Measurements from ENCODE around the gene CPT2.

DNA sequence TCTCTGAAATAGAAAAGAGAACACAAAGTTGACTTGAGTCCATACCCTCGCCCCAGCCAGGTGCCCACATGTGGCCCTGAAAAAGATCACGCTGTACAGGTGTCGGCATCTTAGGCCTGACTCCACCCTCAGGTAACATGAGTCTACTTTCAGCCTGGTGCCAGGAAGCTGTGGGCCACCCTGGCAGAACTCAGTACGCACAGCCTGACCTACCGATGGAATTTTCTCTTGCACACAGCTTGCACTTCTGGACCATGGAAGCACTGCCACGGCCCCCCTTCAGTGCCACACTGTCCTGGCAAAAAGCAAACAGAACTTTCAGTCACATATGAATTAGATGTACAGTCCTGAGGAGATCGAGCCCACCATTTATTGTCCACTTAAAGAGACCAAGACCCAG is 21.6 kb downstream of the CPT2 start:
- TF ChIP-seq CTCF (IDR thresholded peaks at IDR 0.05) (no peak), POLR2A (IDR thresholded peaks at IDR 0.05) (no peak)
